ENCODE measurements around the gene CGRRF1.

Gene CGRRF1

GRCh38 chr14:54480830-54481562 is 28.7 kb upstream of the CGRRF1 start:
- H3K27me3 ChIP-seq: no peaks in the 10 kb centered on the region
- peaks cover 28% of the 10 kb centered on the region for H3K36me3 ChIP-seq
- H3K4me1 ChIP-seq: no peaks in the 10 kb centered on the region; the same call in 1 of the 2 replicates
- no peak overlapping the region for H3K4me3 ChIP-seq (ENCODE audit: low read depth, low read length)
- no peak for TF ChIP-seq CTCF (IDR thresholded peaks at IDR 0.05; ENCODE audit: low read depth, low read length)
- no peaks in the 10 kb centered on the region for H3K9me3 ChIP-seq
- DNase-seq: no peak

GRCh38 chr14:54481695-54482094 is 28.0 kb upstream of the CGRRF1 start:
- Histone ChIP-seq H3K27me3 (no peaks in the 10 kb centered on the region), H3K4me3 (ENCODE audit: low read depth, low read length) (no peak overlapping the region), H3K36me3 (peaks cover 28% of the 10 kb centered on the region), H3K9me3 (no peaks in the 10 kb centered on the region), H3K4me1 (no peaks in the 10 kb centered on the region; the same call in 1 of the 2 replicates)
- no peak for DNase-seq
- no peak for TF ChIP-seq CTCF (IDR thresholded peaks at IDR 0.05; ENCODE audit: low read depth, low read length)

GRCh38 chr14:54483073-54483745 is 26.5 kb upstream of the CGRRF1 start:
- Histone ChIP-seq H3K4me1 (no peaks in the 10 kb centered on the region; the same call in 1 of the 2 replicates), H3K9me3 (no peaks in the 10 kb centered on the region), H3K4me3 (ENCODE audit: low read depth, low read length) (no peak overlapping the region), H3K27me3 (no peaks in the 10 kb centered on the region), H3K36me3 (peaks cover 28% of the 10 kb centered on the region)
- DNase-seq: no peak
- no peak for TF ChIP-seq CTCF (IDR thresholded peaks at IDR 0.05; ENCODE audit: low read depth, low read length)

GRCh38 chr14:54483846-54484245 is 25.9 kb upstream of the CGRRF1 start:
- no peaks in the 10 kb centered on the region for H3K9me3 ChIP-seq
- no peak overlapping the region for H3K4me3 ChIP-seq (ENCODE audit: low read depth, low read length)
- no peak for DNase-seq
- peaks cover 26% of the 10 kb centered on the region for H3K36me3 ChIP-seq
- H3K27me3 ChIP-seq: no peaks in the 10 kb centered on the region
- TF ChIP-seq CTCF (IDR thresholded peaks at IDR 0.05; ENCODE audit: low read depth, low read length): no peak
- no peaks in the 10 kb centered on the region; the same call in 1 of the 2 replicates for H3K4me1 ChIP-seq

GRCh38 chr14:54486685-54487084 is 23.0 kb upstream of the CGRRF1 start:
- no peaks in the 10 kb centered on the region for H3K9me3 ChIP-seq
- H3K4me3 ChIP-seq (ENCODE audit: low read depth, low read length): no peak overlapping the region
- no peak for DNase-seq
- no peaks in the 10 kb centered on the region; the same call in 1 of the 2 replicates for H3K4me1 ChIP-seq
- H3K36me3 ChIP-seq: peaks cover 20% of the 10 kb centered on the region
- H3K27me3 ChIP-seq: no peaks in the 10 kb centered on the region
- TF ChIP-seq CTCF (IDR thresholded peaks at IDR 0.05; ENCODE audit: low read depth, low read length): no peak

- no peak for TF ChIP-seq CTCF (IDR thresholded peaks at IDR 0.05; ENCODE audit: low read depth, low read length)
- H3K27me3 ChIP-seq: no peaks in the 10 kb centered on the region
- H3K4me3 ChIP-seq (ENCODE audit: low read depth, low read length): peak overlapping the region; percentile 76
- peaks cover 10% of the 10 kb centered on the region for H3K36me3 ChIP-seq
- H3K4me1 ChIP-seq: no peaks in the 10 kb centered on the region; the same call in 1 of the 2 replicates
- no peaks in the 10 kb centered on the region for H3K9me3 ChIP-seq
- DNase-seq: no peak
Measured at GRCh38 chr14:54487771-54488170, 21.9 kb upstream of the CGRRF1 start.

Data from BE2C (cell line).